Nephron progenitor cell (in vitro differentiated cells): Measurements from ENCODE around the gene HACL1.
A peak's percentile ranks its signal among the peaks of the same experiment; 100 is the strongest.

ENCODE experiments used
- DNase-seq: peaks from one replicate; pipeline ENCODE4 v3.0.0; 2021
- H3K27ac Mint-ChIP-seq: 2 replicates; pipeline ENCODE4 v1.8.0; 2021; ENCODE audit warnings: mild to moderate bottlenecking, moderate library complexity, mixed read lengths
- H3K27me3 Mint-ChIP-seq: 2 replicates; pipeline ENCODE4 v1.8.0; 2021; ENCODE audit warnings: mild to moderate bottlenecking, low read depth, mixed read lengths; ENCODE audit not compliant: poor library complexity
- H3K36me3 Mint-ChIP-seq: 2 replicates; pipeline ENCODE4 v1.8.0; 2021; ENCODE audit warnings: low read depth, mixed read lengths
- H3K4me1 Mint-ChIP-seq: 2 replicates; pipeline ENCODE4 v1.8.0; 2021; ENCODE audit warnings: mixed read lengths
- H3K4me3 Mint-ChIP-seq: 2 replicates; pipeline ENCODE4 v1.8.0; 2021; ENCODE audit warnings: mild to moderate bottlenecking, moderate library complexity, mixed read lengths
- H3K9me3 Mint-ChIP-seq: 2 replicates; pipeline ENCODE4 v1.8.0; 2021; ENCODE audit warnings: mild to moderate bottlenecking, moderate library complexity, mixed read lengths
- CTCF ChIP-seq: fragments of 200-600 bp; sonication (generic); IDR thresholded peaks from 2 replicates; pipeline ENCODE4 v1.5.0; 2021; ENCODE audit warnings: antibody characterized with exemption

HACL1 gene

DNA sequence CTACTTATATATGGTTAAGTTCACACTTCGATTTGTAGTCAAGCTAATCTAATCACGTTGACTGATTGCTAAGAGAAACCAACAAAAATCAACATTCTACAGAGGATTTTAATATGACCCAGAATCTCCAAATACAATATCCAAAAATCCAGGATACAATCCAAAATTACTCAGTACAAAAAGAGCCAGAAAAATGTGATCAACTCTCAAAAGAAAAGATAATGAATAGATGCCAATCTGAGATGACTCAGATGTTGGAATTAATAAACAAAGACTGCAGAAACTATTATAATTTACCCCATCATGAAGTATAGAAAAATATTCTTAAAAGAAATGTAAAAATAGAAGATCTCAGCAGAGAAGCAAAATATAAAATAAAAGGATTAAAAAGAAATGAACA, 22.3 kb downstream of the HACL1 start:
- Mint-ChIP-seq H3K27me3 (no peaks in the 10 kb centered on the region), H3K9me3 (no peaks in the 10 kb centered on the region), H3K36me3 (peaks cover 43% of the 10 kb centered on the region), H3K4me3 (no peak overlapping the region), H3K4me1 (no peaks in the 10 kb centered on the region), H3K27ac (no peak overlapping the region)
- no peak for DNase-seq
- TF ChIP-seq CTCF = no peak

GRCh38 chr3:15578289-15578867, 23.0 kb downstream of the HACL1 start:
- H3K27me3 Mint-ChIP-seq = no peaks in the 10 kb centered on the region
- TF ChIP-seq CTCF = no peak
- no peaks in the 10 kb centered on the region for H3K9me3 Mint-ChIP-seq
- H3K4me3 Mint-ChIP-seq = no peak overlapping the region
- peak overlapping the region; percentile 95 for H3K27ac Mint-ChIP-seq
- no peaks in the 10 kb centered on the region for H3K4me1 Mint-ChIP-seq
- peaks cover 43% of the 10 kb centered on the region for H3K36me3 Mint-ChIP-seq
- no peak for DNase-seq

DNA sequence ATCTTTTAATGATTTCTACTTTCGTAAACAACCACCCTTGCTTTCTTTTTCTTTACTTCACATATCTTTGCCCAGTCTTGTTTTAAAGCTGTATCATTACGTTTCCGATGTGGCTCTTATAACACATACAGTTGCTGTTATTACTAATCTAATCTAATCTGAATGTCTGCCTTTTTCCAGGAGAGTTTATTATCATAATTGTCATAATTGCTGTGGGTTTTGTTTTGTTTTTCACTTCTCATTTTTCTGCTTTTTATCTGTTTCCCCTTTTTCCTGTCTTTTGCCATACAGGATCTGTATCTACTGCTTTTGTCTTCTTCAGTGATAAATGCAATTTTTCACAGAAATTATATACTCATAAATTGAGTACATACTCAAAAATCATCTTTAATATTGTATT, 24.9 kb downstream of the HACL1 start:
- no peak for DNase-seq
- no peaks in the 10 kb centered on the region for H3K9me3 Mint-ChIP-seq
- no peak overlapping the region for H3K27ac Mint-ChIP-seq
- H3K36me3 Mint-ChIP-seq = peaks cover 35% of the 10 kb centered on the region
- H3K27me3 Mint-ChIP-seq = no peaks in the 10 kb centered on the region
- H3K4me3 Mint-ChIP-seq = no peak overlapping the region
- TF ChIP-seq CTCF = no peak
- H3K4me1 Mint-ChIP-seq = no peaks in the 10 kb centered on the region

DNA sequence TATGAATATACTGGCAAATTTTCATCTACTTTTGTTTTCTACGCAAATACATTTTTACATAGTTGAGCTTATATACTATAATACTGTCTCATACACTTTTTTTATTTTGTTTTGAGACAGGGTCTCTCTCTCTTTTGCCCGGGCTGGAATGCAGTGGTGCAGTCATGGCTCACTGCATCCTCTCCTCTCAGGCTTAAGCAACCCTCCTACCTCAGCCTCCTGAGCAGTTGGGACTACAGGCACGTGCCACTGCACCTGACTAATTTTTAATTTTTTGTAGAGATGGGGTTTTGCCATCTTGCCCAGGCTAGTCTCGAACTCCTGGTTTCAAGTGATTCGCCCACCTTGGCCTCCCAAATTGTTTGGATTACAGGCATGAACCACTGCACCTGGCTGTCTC, 25.9 kb downstream of the HACL1 start:
- no peak for TF ChIP-seq CTCF
- no peaks in the 10 kb centered on the region for H3K27me3 Mint-ChIP-seq
- H3K36me3 Mint-ChIP-seq = peaks cover 39% of the 10 kb centered on the region
- no peaks in the 10 kb centered on the region for H3K4me1 Mint-ChIP-seq
- no peak for DNase-seq
- H3K27ac Mint-ChIP-seq = no peak overlapping the region
- H3K9me3 Mint-ChIP-seq = no peaks in the 10 kb centered on the region
- no peak overlapping the region for H3K4me3 Mint-ChIP-seq

DNA sequence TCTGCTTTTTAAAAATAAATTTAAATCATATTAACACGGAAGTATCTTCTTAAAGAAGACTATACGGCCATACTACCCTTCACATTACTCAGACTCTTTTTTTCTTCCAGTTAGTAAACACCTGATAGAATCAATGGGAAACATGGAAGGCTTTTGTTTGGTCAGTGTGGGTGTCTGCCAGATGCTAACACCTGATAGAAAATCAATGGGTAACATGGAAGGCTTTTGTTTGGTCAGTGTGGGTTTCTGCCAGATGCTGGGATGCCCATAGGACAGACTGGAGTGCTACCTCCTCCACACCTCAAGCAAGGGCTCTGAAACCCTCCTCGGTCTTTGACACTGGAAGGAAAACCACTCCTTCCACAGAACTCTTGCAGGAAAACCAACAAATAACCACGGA, 29.2 kb downstream of the HACL1 start:
- Mint-ChIP-seq H3K4me3 (no peak overlapping the region), H3K27me3 (no peaks in the 10 kb centered on the region), H3K27ac (no peak overlapping the region), H3K9me3 (no peaks in the 10 kb centered on the region), H3K4me1 (no peaks in the 10 kb centered on the region), H3K36me3 (peaks cover 45% of the 10 kb centered on the region)
- TF ChIP-seq CTCF = no peak
- no peak for DNase-seq

DNA sequence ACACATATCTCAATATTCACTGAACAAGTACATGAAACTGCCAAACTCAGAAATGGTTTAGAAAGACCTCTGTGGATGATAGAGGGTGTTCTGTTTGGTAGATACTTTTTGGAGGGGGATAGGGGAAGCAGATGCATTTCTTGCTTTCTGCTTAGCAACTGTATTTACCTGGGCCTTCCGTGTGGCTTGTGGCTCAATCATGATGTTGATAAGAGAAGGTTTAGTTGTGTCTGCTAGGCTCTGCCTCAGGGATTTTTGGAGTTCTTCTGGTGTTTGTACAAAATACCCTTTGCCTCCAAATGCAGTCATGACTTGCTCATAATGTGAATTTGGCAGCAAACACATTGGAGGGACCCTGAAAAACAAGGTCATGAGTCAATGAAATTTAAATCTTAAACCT, 38.2 kb downstream of the HACL1 start:
- no peak for DNase-seq
- H3K36me3 Mint-ChIP-seq = peaks cover 47% of the 10 kb centered on the region
- no peaks in the 10 kb centered on the region for H3K4me1 Mint-ChIP-seq
- no peaks in the 10 kb centered on the region for H3K9me3 Mint-ChIP-seq
- peak overlapping the region; percentile 21 for H3K27ac Mint-ChIP-seq
- H3K27me3 Mint-ChIP-seq = no peaks in the 10 kb centered on the region
- H3K4me3 Mint-ChIP-seq = no peak overlapping the region
- TF ChIP-seq CTCF = no peak
